ENCODE measurements around the gene TSPEAR.
"Not testable (repeated sequence)": the region's sequence is repeated elsewhere in the genome, so short reads cannot be mapped to it uniquely, and the experiment has no call there.

Gene TSPEAR

DNA sequence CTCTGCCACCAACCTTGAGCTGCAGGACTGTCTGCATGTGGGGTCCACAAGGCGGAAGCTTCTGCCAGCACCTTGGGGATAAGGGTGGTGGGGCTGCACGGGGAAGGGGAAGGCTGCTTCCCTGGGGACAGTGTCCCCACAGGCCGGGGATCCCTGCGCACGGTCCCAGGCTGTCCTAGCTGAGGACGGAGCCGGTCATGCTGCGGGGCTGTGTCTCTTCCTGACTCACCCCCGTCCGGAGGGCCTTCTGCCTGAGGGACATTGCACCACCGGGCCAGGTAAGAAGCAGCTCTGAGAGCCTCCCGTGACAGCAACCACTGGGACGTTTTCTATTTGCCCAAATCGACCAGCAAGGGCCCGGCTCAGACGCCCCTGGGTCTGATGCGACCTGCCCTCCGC is 201.3 kb downstream of the TSPEAR start:
- in situ Hi-C loops (cut with MboI; ENCODE audit: low sequenced_read_pairs): no loop called here

- in situ Hi-C loops (cut with MboI; ENCODE audit: low sequenced_read_pairs): no loop called here
These were observed 201.8 kb downstream of the TSPEAR start for GRCh38 chr21:44509539-44509938.

GRCh38 chr21:44508711-44509445 is 202.5 kb downstream of the TSPEAR start:
- in situ Hi-C loops (cut with MboI; ENCODE audit: low sequenced_read_pairs): no loop called here

GRCh38 chr21:44508426-44508710 is 203.0 kb downstream of the TSPEAR start:
- in situ Hi-C loops (cut with MboI; ENCODE audit: low sequenced_read_pairs): no loop called here

GRCh38 chr21:44507673-44508425 is 203.5 kb downstream of the TSPEAR start:
- in situ Hi-C loops (cut with MboI; ENCODE audit: low sequenced_read_pairs): no loop called here

- in situ Hi-C loops (cut with MboI; ENCODE audit: low sequenced_read_pairs): no loop called here
These were observed 204.8 kb downstream of the TSPEAR start for GRCh38 chr21:44506279-44507255.

GRCh38 chr21:44505673-44506278 is 205.6 kb downstream of the TSPEAR start:
- in situ Hi-C loops (cut with MboI; ENCODE audit: low sequenced_read_pairs): no loop called here

GRCh38 chr21:44503901-44504399 is 207.4 kb downstream of the TSPEAR start:
- in situ Hi-C loops (cut with MboI; ENCODE audit: low sequenced_read_pairs): no loop called here

DNA sequence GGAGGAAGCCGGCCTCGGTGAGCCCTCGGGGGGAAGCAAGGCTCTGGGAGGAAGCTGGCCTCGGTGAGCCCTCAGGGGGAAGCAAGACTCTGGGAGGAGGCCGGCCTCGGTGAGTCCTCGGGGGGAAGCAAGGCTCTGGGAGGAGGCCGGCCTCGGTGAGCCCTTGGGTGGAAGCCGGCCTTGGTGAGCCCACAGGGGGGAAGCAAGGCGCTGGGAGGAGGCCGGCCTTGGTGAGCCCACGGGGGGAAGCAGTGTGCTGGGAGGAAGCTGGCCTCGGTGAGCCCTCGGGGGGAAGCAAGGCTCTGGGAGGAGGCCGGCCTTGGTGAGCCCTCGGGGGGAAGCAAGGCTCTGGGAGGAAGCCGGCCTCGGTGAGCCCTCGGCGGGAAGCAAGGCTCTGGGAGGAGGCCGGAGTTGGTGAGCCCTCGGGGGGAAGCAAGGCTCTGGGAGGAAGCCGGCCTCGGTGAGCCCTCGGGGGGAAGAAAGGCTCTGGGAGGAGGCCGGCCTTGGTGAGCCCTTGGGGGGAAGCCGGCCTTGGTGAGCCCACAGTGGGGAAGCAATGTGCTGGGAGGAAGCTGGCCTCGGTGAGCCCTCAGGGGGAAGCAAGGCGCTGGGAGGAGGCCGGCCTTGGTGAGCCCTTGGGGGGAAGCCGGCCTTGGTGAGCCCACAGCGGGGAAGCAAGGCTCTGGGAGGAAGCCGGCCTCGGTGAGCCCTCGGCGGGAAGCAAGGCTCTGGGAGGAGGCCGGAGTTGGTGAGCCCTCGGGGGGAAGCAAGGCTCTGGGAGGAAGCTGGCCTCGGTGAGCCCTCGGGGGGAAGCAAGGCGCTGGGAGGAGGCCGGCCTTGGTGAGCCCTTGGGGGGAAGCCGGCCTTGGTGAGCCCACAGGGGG is 208.1 kb downstream of the TSPEAR start:
- in situ Hi-C loops (cut with MboI; ENCODE audit: low sequenced_read_pairs): not testable (repeated sequence)

DNA sequence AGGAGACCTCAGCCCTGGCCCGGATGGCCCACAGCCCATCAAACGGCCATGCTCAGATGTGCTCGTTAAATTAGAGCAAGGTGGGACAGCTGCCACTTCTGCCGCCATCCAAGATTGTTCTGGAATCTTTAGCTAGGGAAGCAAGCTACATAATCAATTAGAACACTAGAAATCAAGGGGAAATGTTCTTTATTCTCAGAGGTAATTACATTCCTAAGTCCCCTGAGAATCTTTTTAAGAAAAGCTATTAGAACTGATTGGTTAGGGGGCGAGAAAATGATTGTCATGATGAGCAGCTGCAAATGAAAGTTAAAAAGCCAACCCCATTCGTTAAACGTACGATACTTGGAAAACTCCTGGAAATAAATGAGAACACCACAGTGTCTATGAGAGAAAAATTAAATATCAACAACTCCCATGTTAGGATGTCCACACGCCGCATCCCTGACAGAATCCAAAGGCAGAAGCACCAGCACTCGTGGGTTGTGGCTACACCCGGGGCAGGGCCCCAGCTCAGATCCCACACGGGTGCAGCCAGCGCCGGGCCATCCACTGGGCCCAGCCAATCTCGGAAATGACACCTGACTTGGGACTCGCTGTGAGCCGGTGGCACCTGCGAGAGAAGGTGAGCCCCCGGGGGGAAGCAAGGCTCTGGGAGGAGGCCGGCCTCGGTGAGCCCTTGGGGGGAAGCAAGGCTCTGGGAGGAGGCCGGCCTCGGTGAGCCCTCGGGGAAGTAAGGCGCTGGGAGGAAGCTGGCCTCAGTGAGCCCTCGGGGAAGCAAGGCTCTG is 209.0 kb downstream of the TSPEAR start:
- in situ Hi-C loops (cut with MboI; ENCODE audit: low sequenced_read_pairs): no loop called here

GRCh38 chr21:44500111-44500510 is 211.3 kb downstream of the TSPEAR start:
- in situ Hi-C loops (cut with MboI; ENCODE audit: low sequenced_read_pairs): no loop called here

- in situ Hi-C loops (cut with MboI; ENCODE audit: low sequenced_read_pairs): no loop called here
These were observed 211.7 kb downstream of the TSPEAR start for GRCh38 chr21:44499631-44500030.

DNA sequence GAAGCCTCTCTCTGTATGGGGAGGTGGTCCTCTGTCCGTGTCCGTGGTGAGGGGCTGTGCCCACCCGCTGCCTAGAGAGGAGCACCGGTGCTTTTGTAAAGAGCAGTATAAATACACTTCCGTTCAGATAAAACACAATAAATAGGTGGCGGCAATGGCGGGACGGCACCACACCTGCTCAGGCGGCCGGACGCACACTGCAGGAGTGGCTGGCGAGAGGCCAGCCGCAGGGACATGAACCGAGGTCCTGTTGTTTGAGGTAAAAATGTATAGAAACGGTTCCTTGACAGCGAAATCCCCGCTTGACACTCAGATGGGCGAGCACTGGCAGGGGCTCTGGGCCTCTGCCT is 212.2 kb downstream of the TSPEAR start:
- in situ Hi-C loops (cut with MboI; ENCODE audit: low sequenced_read_pairs): no loop called here

DNA sequence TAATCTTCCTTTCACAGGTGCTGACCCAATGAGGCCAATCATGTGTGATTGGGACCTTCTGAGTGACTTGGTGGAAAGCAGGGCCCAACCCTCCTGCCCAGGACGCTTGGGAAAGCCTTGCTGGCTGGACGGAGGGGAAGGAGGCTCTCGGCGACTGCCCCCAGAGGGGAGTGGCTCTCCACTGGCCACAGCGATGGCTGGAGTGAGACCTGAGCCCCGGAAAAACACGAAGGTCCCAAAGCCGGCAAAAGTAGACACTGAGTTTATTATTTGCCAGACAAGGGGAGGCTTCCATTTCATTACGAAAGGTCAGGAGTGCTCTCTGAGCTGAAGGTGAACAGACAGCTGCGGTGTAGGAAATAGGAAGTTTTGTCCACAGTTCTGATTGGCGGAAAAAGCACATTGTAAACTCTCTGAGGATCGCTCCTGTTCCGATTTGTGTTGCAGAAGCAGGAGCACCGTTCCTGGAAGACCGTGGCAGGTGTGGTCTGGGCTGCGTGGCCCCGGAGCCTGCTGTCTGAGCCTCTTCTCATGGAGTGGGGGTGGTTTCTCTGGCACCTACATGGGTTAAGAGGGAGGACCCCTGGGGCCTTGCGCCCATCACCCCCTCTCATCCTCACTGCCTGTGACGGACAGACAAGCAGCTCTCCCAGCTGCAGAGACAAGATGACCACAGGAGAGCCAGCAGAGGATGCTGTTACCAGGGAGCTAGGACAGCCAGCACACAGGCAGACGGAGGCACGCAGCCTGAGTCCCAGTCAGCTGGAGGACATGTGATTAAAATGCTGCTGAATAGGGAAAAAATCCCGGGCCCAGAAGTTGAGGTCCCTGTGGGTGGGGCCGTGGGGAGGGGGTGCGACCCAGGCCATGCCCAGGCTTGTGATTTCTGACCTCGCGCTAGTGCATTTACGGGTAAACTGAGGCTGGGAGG is 212.8 kb downstream of the TSPEAR start:
- in situ Hi-C loops (cut with MboI; ENCODE audit: low sequenced_read_pairs): no loop called here

DNA sequence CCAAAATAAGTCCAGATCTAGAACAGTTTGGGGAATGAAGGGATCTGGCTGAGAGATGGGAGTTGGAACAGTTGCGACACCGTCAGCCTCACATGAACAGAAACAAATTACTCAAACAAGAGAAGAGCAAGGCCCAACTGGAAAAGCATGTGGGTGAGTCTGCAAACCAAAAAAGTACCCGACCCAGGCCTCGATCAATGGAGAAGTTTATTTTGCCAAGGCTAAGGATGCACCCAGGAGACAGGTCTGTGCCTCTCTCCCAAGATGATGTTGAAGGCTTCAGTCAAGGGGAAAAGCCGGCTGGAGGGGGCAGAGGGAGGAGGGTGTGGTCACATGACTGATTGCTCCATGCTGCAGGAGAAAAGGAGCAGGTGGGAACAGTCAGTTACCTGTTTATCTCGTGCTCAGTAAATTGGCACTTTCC is 213.7 kb downstream of the TSPEAR start:
- in situ Hi-C loops (cut with MboI; ENCODE audit: low sequenced_read_pairs): no loop called here

- in situ Hi-C loops (cut with MboI; ENCODE audit: low sequenced_read_pairs): no loop called here
These were observed 214.5 kb downstream of the TSPEAR start for GRCh38 chr21:44496564-44497550.

Data from hTERT RPE-1 (cell line).